SU-DHL-6 (cell line): ENCODE results near the gene RDH14.

Experiments
- H2AFZ ChIP-seq: fragments of 200-600 bp; sonication (generic); 2 replicates; pipeline ENCODE4 v1.6.1; 2014; ENCODE audit warnings: low read depth, mild to moderate bottlenecking, moderate library complexity, mixed read lengths, antibody characterized with exemption, low read length; ENCODE audit not compliant: severe bottlenecking
- H3F3A ChIP-seq: fragments of 200-600 bp; shearing (Covaris generic); 2 replicates; pipeline ENCODE4 v1.6.0; 2016; ENCODE audit warnings: antibody characterized with exemption, mild to moderate bottlenecking; ENCODE audit not compliant: insufficient read depth
- H3K27ac ChIP-seq: fragments of 200-600 bp; sonication (generic); 2 replicates; pipeline ENCODE4 v1.5.1; 2016; ENCODE audit warnings: low read depth, mild to moderate bottlenecking, low read length, moderate library complexity, mixed read lengths
- H3K27me3 ChIP-seq: fragments of 200-600 bp; sonication (generic), shearing (Covaris generic); 2 replicates; pipeline ENCODE4 v1.6.0; 2014; ENCODE audit warnings: mild to moderate bottlenecking, low read length
- H3K36me3 ChIP-seq: fragments of 200-600 bp; sonication (generic); 2 replicates; pipeline ENCODE4 v1.6.1; 2014; ENCODE audit warnings: mild to moderate bottlenecking, low read length, mixed read lengths
- H3K4me2 ChIP-seq: fragments of 300-600, 200-600 bp; shearing (Covaris generic), sonication (generic); 2 replicates; pipeline ENCODE4 v1.6.0; 2014; ENCODE audit warnings: low read length, low read depth, mild to moderate bottlenecking; ENCODE audit not compliant: poor library complexity, severe bottlenecking
- H3K4me3 ChIP-seq: fragments of 200-600 bp; sonication (generic); 2 replicates; pipeline ENCODE4 v1.5.1; 2014; ENCODE audit warnings: antibody characterized with exemption, low read length, mild to moderate bottlenecking, mixed read lengths; ENCODE audit not compliant: insufficient read depth, poor library complexity, severe bottlenecking
- H3K79me2 ChIP-seq: fragments of 200-600 bp; sonication (generic); 2 replicates; pipeline ENCODE4 v1.6.1; 2014; ENCODE audit warnings: mild to moderate bottlenecking, low read length, moderate library complexity; ENCODE audit not compliant: insufficient read depth
- H3K9ac ChIP-seq: fragments of 200-600 bp; sonication (generic); 2 replicates; pipeline ENCODE4 v1.7.0; 2014; ENCODE audit warnings: mild to moderate bottlenecking, low read length
- H3K9me2 ChIP-seq: fragments of 200-600 bp; sonication (generic); replicated peaks from 2 replicates; pipeline ENCODE4 v1.6.1; 2014; ENCODE audit warnings: low read length; ENCODE audit not compliant: insufficient read depth
- H3K9me3 ChIP-seq: fragments of 200-600 bp; sonication (generic); 2 replicates; pipeline ENCODE4 v1.6.1; 2014; ENCODE audit warnings: low read length, mixed read lengths; ENCODE audit not compliant: insufficient read depth
- H4K20me1 ChIP-seq: fragments of 200-600 bp; sonication (generic); 2 replicates; pipeline ENCODE4 v1.6.1; 2014; ENCODE audit warnings: low read depth, mild to moderate bottlenecking, antibody characterized with exemption, low read length, moderate library complexity, mixed read lengths
- EZH2phosphoT487 ChIP-seq: fragments of 200-600 bp; sonication (generic), shearing (Covaris generic); conservative IDR thresholded peaks from 2 replicates; pipeline ENCODE4 v1.6.1; 2018; ENCODE audit warnings: mild to moderate bottlenecking, antibody characterized with exemption, low read length, moderate library complexity, mixed read lengths
- TF ChIP-seq, protein P1 (sequence below): fragments of 200-600 bp; sonication (generic); IDR thresholded peaks from one replicate; pipeline ENCODE4 v1.5.1; 2017; ENCODE audit warnings: antibody characterized with exemption, mild to moderate bottlenecking, low read length, moderate library complexity; ENCODE audit not compliant: insufficient read depth, poor library complexity, severe bottlenecking

Gene RDH14

DNA sequence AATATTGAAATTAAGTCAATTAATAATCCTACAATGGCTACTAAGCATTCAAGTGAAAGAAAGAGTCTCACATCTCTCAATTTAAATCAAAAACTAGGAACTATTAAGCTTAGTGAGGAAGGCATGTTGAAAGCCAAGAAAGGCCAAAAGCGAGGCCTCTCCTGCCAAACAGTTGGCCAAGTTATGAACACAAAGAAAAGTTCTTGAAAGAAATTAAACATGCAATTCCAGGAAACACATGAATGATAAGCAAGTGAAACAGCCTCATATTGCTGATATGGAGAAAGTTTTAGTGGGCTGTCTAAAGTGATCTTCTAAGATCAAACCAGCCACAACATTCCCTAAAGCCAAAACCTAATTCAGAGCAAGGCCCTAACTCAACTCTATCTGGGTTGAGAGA is 11.8 kb downstream of the RDH14 start:
- Histone ChIP-seq H3K27ac (no peak overlapping the region), H4K20me1 (peaks cover 6% of the 10 kb centered on the region; the same call in 1 of the 2 replicates), H2AFZ (no peak overlapping the region), H3K36me3 (peaks cover 10% of the 10 kb centered on the region; the same call in 1 of the 2 replicates), H3F3A (no peaks in the 10 kb centered on the region), H3K79me2 (no peaks in the 10 kb centered on the region), H3K9me2 (no peaks in the 10 kb centered on the region), H3K9ac (no peak overlapping the region), H3K27me3 (no peaks in the 10 kb centered on the region), H3K9me3 (no peaks in the 10 kb centered on the region), H3K4me2 (no peak overlapping the region), H3K4me3 (no peak overlapping the region)
- TF ChIP-seq, protein P1, sequence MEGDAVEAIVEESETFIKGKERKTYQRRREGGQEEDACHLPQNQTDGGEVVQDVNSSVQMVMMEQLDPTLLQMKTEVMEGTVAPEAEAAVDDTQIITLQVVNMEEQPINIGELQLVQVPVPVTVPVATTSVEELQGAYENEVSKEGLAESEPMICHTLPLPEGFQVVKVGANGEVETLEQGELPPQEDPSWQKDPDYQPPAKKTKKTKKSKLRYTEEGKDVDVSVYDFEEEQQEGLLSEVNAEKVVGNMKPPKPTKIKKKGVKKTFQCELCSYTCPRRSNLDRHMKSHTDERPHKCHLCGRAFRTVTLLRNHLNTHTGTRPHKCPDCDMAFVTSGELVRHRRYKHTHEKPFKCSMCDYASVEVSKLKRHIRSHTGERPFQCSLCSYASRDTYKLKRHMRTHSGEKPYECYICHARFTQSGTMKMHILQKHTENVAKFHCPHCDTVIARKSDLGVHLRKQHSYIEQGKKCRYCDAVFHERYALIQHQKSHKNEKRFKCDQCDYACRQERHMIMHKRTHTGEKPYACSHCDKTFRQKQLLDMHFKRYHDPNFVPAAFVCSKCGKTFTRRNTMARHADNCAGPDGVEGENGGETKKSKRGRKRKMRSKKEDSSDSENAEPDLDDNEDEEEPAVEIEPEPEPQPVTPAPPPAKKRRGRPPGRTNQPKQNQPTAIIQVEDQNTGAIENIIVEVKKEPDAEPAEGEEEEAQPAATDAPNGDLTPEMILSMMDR = no peak
- no peak for TF ChIP-seq EZH2phosphoT487

DNA sequence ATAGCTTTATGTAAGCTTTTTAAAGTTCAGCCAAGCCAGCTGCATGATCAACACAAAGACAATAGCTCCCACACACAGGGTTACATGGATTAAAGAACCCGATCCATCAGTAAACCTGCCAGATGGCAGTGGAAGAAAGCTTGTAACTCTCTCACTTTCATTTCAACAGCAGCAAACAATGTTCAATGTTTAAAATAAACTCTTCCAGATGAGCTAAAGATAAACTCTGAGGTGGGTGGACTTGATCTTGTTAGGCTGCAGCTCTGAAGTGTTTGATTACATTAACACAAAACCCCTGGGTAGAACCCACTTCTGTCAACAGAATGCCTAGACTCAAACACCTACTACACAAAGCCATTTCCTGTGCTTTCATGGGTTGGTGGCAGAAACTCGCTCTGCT is 13.9 kb downstream of the RDH14 start:
- H3K36me3 ChIP-seq = no peaks in the 10 kb centered on the region
- no peak overlapping the region for H3K27ac ChIP-seq
- H3K79me2 ChIP-seq = no peaks in the 10 kb centered on the region
- 0 out of 2 replicates have a peak, but pooled peaks cover 6% of the 10 kb centered on the region for H4K20me1 ChIP-seq
- TF ChIP-seq, protein P1 = no peak
- no peak for TF ChIP-seq EZH2phosphoT487
- no peak overlapping the region for H3K4me2 ChIP-seq
- H3K9ac ChIP-seq = no peak overlapping the region
- H3K9me3 ChIP-seq = no peaks in the 10 kb centered on the region
- no peaks in the 10 kb centered on the region for H3F3A ChIP-seq
- no peak overlapping the region for H3K4me3 ChIP-seq
- no peak overlapping the region for H2AFZ ChIP-seq
- no peaks in the 10 kb centered on the region for H3K27me3 ChIP-seq
- H3K9me2 ChIP-seq = no peaks in the 10 kb centered on the region

DNA sequence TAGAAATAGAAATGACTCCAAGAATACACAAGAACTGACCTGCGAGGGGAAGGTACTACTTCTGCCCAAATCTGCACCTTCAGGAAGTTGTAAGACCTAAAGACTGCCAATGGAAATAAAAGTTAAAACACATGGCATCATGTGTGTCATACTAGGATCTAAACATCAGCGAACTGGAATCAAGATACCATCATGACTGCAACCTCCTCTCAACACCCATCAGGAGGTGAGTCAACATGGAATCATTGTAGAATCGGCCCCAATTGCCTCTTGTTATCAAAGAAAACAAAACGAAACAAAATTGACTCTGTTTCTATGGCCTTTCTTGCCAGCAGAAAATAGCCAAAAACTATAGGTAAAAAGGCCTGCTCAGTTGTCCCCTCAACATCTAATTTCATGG is 15.1 kb downstream of the RDH14 start:
- no peaks in the 10 kb centered on the region for H3K9me3 ChIP-seq
- H3K4me3 ChIP-seq = no peak overlapping the region
- no peak overlapping the region for H3K27ac ChIP-seq
- no peaks in the 10 kb centered on the region for H3K79me2 ChIP-seq
- H3K36me3 ChIP-seq = no peaks in the 10 kb centered on the region
- H4K20me1 ChIP-seq = no peaks in the 10 kb centered on the region
- H3F3A ChIP-seq = no peaks in the 10 kb centered on the region
- H3K9me2 ChIP-seq = no peaks in the 10 kb centered on the region
- H3K27me3 ChIP-seq = no peaks in the 10 kb centered on the region
- TF ChIP-seq EZH2phosphoT487 = no peak
- TF ChIP-seq, protein P1 = no peak
- no peak overlapping the region for H3K4me2 ChIP-seq
- H2AFZ ChIP-seq = no peak overlapping the region
- no peak overlapping the region for H3K9ac ChIP-seq

DNA sequence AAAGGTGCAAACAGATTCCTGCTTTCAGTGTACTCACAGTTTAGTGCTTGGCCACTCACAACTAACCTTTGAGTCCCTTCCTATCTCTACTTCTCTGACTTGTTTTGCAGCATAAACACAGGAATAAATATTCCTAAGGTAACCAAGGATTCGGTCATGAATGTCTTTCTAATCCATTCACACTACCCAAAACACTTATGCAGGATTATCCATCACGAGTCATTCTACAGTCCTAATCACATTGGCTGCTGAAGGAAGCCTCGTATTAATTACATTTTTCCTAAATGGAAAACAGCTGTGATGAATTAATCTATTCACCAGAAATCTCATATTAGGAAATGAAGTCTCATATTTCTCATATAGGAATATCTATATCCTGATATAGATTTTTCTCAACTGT is 16.3 kb downstream of the RDH14 start:
- no peak for TF ChIP-seq EZH2phosphoT487
- TF ChIP-seq, protein P1 = no peak
- H3K9me2 ChIP-seq = no peaks in the 10 kb centered on the region
- H3K79me2 ChIP-seq = no peaks in the 10 kb centered on the region

More for the DNA sequence above, 16.3 kb downstream of the RDH14 start:
- H3F3A ChIP-seq = no peaks in the 10 kb centered on the region
- no peak overlapping the region for H3K4me3 ChIP-seq
- no peak overlapping the region for H3K9ac ChIP-seq
- H2AFZ ChIP-seq = no peak overlapping the region
- no peak overlapping the region for H3K4me2 ChIP-seq
- H3K27me3 ChIP-seq = no peaks in the 10 kb centered on the region
- H3K9me3 ChIP-seq = no peaks in the 10 kb centered on the region
- no peaks in the 10 kb centered on the region for H4K20me1 ChIP-seq
- H3K27ac ChIP-seq = no peak overlapping the region
- H3K36me3 ChIP-seq = no peaks in the 10 kb centered on the region
